GM18867 (cell line): ENCODE results near the gene WNT11.

Experiments used
- ATAC-seq: cut with Tn5 transposase; IDR thresholded peaks from one replicate; pipeline ENCODE4 v1.9.1; 2021; ENCODE audit warnings: mild to moderate bottlenecking, moderate library complexity; ENCODE audit not compliant: unreplicated experiment

WNT11 gene

DNA sequence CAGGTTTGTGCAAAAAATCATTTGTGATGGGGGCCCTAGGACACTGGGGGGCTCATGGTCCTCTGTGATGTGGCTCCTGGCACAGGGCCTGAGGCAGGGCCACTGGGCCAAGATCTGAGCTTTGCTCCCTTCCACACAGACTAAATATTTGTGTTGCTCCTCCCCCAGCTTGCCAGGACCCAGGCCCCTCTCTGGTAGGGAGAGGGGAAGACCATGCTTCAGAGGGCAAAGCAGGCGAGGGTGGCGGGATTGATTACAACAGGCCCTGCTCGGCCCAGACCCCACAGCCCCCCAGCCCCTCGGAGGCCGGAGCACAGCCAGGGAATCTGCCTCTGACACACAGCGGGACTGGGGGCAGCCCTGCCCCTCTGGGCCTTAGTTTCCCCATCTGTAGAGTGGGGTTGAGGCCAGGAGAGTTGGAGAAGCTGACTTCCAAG lies 29.0 kb downstream of the WNT11 start:
- ATAC-seq, result no peak

GRCh38 chr11:76176463-76176862 lies 29.8 kb downstream of the WNT11 start:
- no peak for ATAC-seq

DNA sequence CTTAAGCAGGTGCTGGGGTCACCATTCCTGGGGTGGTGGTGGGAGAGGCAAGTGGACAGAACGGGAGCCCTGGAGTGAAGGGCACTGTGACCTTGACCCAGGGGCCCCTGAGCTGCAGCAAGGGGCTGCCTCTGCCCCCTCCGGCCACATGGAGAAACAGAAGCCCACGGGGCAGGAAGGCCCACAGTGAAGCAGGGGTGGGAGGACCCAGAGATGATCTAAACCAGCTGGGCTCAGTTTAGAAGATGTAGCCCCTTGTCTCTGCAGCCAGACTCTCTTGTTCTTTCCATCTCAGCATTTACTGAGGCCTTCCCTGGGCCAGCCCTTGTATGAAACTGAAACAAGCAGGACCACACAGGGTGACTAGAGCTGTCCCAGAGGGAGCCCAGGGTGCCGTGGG lies 30.5 kb downstream of the WNT11 start:
- ATAC-seq, result no peak

DNA sequence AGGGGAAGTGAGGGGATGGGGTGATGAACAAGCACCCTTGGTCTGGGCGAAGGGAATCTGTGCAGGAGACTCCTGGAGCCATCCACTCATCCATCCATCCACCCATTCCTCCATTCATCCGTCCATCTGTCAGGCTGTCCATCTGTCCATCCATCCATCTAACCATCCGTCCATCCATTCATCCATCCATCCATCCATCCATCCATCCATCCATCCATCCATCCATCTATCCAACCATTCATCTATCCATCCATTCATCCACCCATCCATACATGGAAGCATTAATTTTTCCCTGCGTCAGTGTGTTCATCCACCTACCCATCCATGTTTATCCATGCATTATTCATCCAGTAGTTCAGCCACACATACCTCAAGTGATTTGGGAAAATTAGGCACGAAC lies 32.0 kb downstream of the WNT11 start:
- ATAC-seq, result no peak

- ATAC-seq, result no peak
Measured at GRCh38 chr11:76173663-76174062, 32.6 kb downstream of the WNT11 start.

GRCh38 chr11:76172583-76172982 lies 33.7 kb downstream of the WNT11 start:
- no peak for ATAC-seq

- no peak for ATAC-seq
Measured at GRCh38 chr11:76170468-76170867, 35.8 kb downstream of the WNT11 start.

GRCh38 chr11:76169473-76169896 lies 36.8 kb downstream of the WNT11 start:
- no peak for ATAC-seq

GRCh38 chr11:76167590-76167989 lies 38.7 kb downstream of the WNT11 start:
- no peak for ATAC-seq

DNA sequence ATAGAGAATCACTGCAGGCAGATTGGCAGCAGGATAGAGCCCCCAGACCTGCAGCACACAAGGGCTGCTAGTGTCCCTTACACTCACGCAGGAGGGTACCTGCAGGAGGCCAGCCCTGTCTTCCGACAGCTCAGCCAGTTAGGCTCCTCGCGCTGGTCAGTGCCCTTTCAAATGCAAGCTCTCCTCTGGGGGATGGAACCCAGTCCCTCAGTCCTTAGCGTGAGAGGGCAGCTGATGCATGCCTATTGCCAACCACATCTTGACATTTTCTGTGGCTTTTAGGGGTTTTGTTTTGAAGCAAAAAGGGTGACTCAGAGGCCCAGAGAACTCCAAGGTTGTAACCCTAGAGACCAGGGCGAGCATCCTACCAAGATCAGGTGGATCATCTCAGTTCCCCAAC lies 40.0 kb downstream of the WNT11 start:
- ATAC-seq, result peak; percentile 50

- no peak for ATAC-seq
Measured at GRCh38 chr11:76164861-76165751, 41.2 kb downstream of the WNT11 start.

DNA sequence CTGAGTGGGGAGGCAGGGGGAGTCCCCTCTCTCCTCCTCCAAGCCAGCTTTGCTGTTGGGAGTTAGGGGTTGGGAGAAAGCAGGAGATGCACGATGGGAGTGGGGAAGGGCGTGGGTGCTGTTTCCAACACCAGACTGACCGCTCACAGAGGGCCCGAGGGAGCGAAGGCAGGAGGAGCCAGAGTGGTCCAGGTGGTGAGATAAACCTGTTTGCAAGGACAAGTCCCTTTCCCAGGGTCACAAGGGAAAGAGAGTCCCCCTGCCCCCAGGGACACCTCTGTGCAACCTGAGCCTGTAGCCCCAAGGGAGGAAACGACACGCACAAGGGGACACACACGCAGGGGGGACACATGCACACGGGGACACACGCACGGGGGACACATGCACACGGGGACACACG lies 42.2 kb downstream of the WNT11 start:
- no peak for ATAC-seq

DNA sequence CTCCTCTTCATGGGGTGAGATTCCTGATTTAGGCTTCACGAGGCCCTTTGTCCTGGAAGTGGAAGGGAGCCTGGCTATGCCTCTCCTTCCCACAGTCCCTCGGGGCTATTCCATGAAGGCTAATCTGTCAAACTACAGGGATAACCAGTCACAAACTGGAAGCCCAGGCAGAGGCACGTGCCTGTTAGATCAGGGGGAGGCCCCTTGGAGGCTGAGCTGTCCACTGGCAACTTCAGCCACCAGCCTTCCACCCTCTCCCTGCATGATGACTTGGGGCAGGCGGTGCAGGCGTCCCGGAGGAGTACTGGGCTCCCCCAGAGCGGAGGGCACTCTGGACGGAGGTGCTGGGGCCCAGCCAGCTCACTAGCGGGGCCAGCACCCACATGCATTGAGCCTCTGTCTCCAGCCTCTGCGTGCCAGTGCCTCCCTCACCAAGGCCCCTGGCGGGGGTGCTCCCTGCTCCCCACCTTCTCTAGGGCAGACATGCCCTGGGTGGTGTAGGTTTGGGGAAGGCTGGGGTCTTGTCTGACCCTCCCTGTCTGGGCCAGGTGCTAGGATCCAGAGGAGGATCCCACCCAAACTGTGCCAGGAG lies 42.9 kb downstream of the WNT11 start:
- ATAC-seq, result no peak

DNA sequence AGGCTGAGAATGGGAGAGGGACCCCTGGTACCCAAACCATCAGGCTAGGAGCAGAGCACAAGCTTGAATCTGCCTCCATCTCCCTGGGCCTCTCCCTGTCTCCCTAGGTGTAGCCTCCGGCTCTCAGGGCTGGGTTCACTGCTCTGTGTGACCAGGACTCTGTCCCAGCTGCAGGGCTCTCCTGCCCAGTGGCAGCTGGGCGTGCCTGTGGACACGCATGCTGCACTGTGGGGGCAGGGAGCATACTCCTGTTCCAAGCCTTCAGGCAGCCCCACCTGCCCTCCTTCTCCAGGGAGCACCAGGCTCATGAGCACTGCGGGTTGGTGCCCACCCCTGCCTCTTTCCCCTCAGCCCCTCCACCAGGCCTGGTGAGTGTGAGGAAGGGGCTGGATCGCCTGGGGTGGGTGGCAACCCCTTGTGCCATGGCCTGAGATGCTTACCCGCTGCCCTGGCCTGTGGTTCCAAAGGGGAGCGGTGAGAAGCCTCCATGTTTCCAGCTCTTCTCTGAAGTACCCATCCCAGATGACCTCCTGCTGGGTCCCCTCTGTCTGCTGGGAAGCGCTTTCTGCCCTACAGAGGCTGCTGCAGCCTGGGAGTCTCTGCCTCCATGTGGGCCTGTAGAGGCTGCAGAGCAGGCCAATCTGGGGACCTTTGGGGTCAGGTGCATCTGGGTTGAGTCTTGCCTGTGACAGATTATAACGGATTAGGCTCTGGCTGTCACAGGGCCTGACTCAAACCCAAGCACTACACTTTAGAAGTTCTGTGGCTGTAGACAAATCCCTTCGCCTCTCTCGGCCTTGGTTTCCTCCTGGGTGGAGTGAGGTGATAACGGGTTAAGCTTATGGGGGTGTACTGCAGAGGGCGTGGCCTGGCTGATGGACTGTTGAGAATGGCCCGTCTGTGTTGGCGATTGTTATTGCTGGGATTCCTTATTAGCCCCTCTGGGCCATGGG lies 43.7 kb downstream of the WNT11 start:
- ATAC-seq, result no peak

DNA sequence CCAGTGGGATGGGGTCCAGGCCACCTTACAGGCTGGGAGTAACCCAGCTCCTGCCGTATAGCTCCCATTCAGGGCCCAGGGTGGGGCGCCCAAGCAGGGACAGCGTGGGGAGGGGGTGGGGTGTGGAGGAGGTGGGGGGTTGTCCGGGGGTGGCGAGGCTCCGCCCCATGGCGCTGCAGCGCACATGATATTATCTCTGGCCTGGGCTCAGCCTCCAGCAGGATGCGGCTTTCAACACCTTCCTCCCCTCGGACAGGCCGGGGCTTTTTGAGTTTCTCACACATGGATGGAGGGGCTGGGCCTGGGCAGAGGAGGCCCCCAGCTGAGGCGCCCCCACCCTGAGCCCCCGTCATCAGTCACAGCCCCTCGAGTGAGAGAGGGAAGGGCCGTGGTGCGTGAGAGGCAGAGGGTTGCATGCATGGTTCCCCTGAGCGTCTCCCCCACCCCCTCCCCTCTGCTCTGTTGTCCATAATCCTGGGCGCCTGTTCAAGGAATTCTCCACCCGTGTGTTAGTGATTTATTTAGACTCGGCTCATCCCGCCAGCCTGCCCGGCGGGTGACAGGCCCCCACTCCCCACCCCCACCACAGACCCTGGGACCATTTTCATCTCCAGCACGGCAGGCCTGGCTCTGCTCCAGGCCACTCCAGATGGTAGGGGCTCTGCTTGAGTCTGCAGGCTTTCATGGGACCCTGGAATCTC lies 44.9 kb downstream of the WNT11 start:
- no peak for ATAC-seq

- ATAC-seq, result no peak
Measured at GRCh38 chr11:76160856-76161255, 45.4 kb downstream of the WNT11 start.

GRCh38 chr11:76159983-76160661 lies 46.2 kb downstream of the WNT11 start:
- no peak for ATAC-seq

DNA sequence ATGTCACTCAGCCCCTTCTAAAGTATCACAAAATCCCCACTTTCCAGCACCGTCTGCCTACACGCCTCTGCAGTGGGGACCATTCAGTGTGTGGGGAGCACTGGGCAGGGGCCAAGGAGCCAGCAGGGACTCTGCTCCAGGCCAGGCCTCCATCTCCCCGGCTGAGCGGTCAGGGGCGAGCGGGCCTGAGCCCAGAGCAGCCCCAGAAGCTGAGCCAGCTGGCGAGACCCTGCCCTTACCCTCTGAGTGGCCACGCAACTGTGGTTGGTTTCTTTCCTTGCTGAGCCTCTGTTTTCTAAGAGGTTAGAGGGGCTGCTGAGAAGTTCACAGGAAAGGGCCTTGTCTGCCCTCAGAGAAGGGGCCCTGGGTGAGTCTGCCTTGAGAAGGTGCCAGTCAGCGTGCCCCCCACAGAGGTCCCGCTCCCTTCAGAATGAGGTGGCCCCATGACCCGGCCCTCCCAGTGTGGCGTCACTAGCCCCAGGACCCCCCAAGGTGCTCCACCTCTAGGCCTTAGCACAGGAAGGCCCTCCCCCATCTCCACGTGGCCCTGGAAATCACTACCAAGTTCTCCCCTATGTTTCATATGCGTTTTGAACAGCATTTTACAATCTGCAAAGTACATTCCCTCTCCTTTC lies 46.9 kb downstream of the WNT11 start:
- ATAC-seq, result no peak

GRCh38 chr11:76158394-76159302 lies 47.7 kb downstream of the WNT11 start:
- no peak for ATAC-seq
